IMR-90 (cell line): ENCODE results near the gene OTOA. TPM values are rescaled to one million over a fixed set of nuclear protein-coding genes. Genes with fewer than 3 reads are reported as not detected.
A peak's percentile ranks its signal among the peaks of the same experiment; 100 is the strongest.

Source experiments
- ATAC-seq: fragments of 200-7000 bp; cut with Tn5 transposase; 2 replicates; pipeline ENCODE4 v1.9.1; 2020; ENCODE audit warnings: low read depth, mild to moderate bottlenecking, moderate library complexity
- BruUV-seq: library from RNA; stranded (reverse); fragments of 400-500 nt; replicated peaks from 2 replicates; lab custom pipeline; 2021; lab: Mats Ljungman, UMichigan
- CTCF ChIA-PET: fragments of 300-600 bp; formaldehyde crosslinking; extraction: SDS; loops from one replicate; lab custom pipeline; 2021; ENCODE audit warnings: antibody characterized with exemption; lab: Yijun Ruan, JAX
- POLR2A ChIA-PET: fragments of 300-600 bp; sonication (Branson Sonifier 250); formaldehyde crosslinking; loops from one replicate; lab custom pipeline; 2022; ENCODE audit warnings: antibody characterized with exemption; ENCODE audit not compliant: unreplicated experiment; lab: Charles Lee
- DNase-seq: peaks from one replicate; pipeline ENCODE4 v3.0.0; 2013
- H2AFZ ChIP-seq: replicated peaks from 2 replicates; pipeline ENCODE3; 2013; ENCODE audit warnings: low read length, mild to moderate bottlenecking; ENCODE audit not compliant: poor library complexity
- H2AK5ac ChIP-seq: 2 replicates; pipeline ENCODE4 v1.6.1; 2013; ENCODE audit warnings: low read depth, low read length, inconsistent platforms
- H2AK9ac ChIP-seq: replicated peaks from 2 replicates; pipeline ENCODE3; 2013; ENCODE audit warnings: mild to moderate bottlenecking, low read depth, low read length, moderate library complexity; ENCODE audit not compliant: poor library complexity
- H2BK120ac ChIP-seq: 2 replicates; pipeline ENCODE4 v1.6.1; 2013; ENCODE audit warnings: low read depth, low read length, inconsistent platforms
- H2BK15ac ChIP-seq: 3 replicates; pipeline ENCODE4 v1.6.1; 2013; ENCODE audit warnings: low read depth, low read length, inconsistent platforms
- H2BK20ac ChIP-seq: 2 replicates; pipeline ENCODE4 v1.6.1; 2013; ENCODE audit warnings: low read depth, mild to moderate bottlenecking, inconsistent platforms, low read length, moderate library complexity
- H2BK5ac ChIP-seq: 2 replicates; pipeline ENCODE4 v1.6.1; 2013; ENCODE audit warnings: mild to moderate bottlenecking, low read depth, low read length, inconsistent platforms; ENCODE audit not compliant: poor library complexity, severe bottlenecking
- H3K14ac ChIP-seq: replicated peaks from 2 replicates; pipeline ENCODE4 v1.6.1; 2013; ENCODE audit warnings: low read depth, low read length, inconsistent platforms
- H3K18ac ChIP-seq: 2 replicates; pipeline ENCODE4 v1.6.1; 2013; ENCODE audit warnings: low read depth, low read length, control low read depth
- H3K23ac ChIP-seq: 2 replicates; pipeline ENCODE4 v1.6.1; 2013; ENCODE audit warnings: low read depth, low read length, inconsistent platforms
- H3K27ac ChIP-seq: 2 replicates; pipeline ENCODE4 v1.5.1; 2013; ENCODE audit warnings: mild to moderate bottlenecking, control low read depth, low read length; ENCODE audit not compliant: insufficient read depth
- H3K27me3 ChIP-seq: 2 replicates; pipeline ENCODE4 v1.6.1; 2013; ENCODE audit warnings: low read length; ENCODE audit not compliant: control insufficient read depth, insufficient read depth
- H3K36me3 ChIP-seq: 2 replicates; pipeline ENCODE4 v1.6.1; 2013; ENCODE audit warnings: low read length, mixed read lengths; ENCODE audit not compliant: control insufficient read depth, insufficient read depth
- H3K4ac ChIP-seq: 2 replicates; pipeline ENCODE4 v1.6.1; 2013; ENCODE audit warnings: low read depth, low read length, inconsistent platforms
- H3K4me1 ChIP-seq: 2 replicates; pipeline ENCODE4 v1.6.1; 2013; ENCODE audit warnings: low read length, mixed read lengths; ENCODE audit not compliant: control insufficient read depth, insufficient read depth
- H3K4me2 ChIP-seq: 2 replicates; pipeline ENCODE4 v1.6.1; 2013; ENCODE audit warnings: low read depth, mild to moderate bottlenecking, control low read depth, low read length, moderate library complexity
- H3K4me3 ChIP-seq: 2 replicates; pipeline ENCODE4 v1.5.1; 2013; ENCODE audit warnings: low read depth, mild to moderate bottlenecking, control low read depth, low read length, moderate library complexity; ENCODE audit not compliant: insufficient read depth
- H3K56ac ChIP-seq: 2 replicates; pipeline ENCODE4 v1.6.1; 2013; ENCODE audit warnings: low read length, inconsistent platforms; ENCODE audit not compliant: insufficient read depth; ENCODE audit errors: extremely low read depth
- H3K79me1 ChIP-seq, 2 experiments: 2 replicates each; pipeline ENCODE4 v1.6.1; 2013; ENCODE audit warnings: low read length in 2 of 2, inconsistent platforms in 1 of 2, low read depth in 1 of 2
- H3K9ac ChIP-seq: 2 replicates; pipeline ENCODE4 v1.6.1; 2013; ENCODE audit warnings: low read depth, low read length, control low read depth
- H3K9me1 ChIP-seq: 2 replicates; pipeline ENCODE4 v1.6.1; 2013; ENCODE audit warnings: low read length, inconsistent platforms; ENCODE audit not compliant: insufficient read depth
- H3K9me3 ChIP-seq: 2 replicates; pipeline ENCODE4 v1.6.1; 2013; ENCODE audit warnings: low read length; ENCODE audit not compliant: control insufficient read depth, insufficient read depth
- H4K20me1 ChIP-seq: 2 replicates; pipeline ENCODE4 v1.6.1; 2013; ENCODE audit warnings: low read length, inconsistent platforms; ENCODE audit not compliant: insufficient read depth
- H4K5ac ChIP-seq: 2 replicates; pipeline ENCODE4 v1.6.1; 2013; ENCODE audit warnings: mild to moderate bottlenecking, low read depth, low read length, control low read depth
- H4K8ac ChIP-seq, 2 experiments: 2 replicates each; pipeline ENCODE4 v1.6.1; 2013; ENCODE audit warnings: low read depth in 2 of 2, low read length in 2 of 2, control low read depth in 1 of 2, inconsistent platforms in 1 of 2
- H4K91ac ChIP-seq: 2 replicates; pipeline ENCODE4 v1.6.1; 2013; ENCODE audit warnings: low read depth, low read length, inconsistent platforms; ENCODE audit not compliant: insufficient read depth
- BHLHE40 ChIP-seq: fragments of 150-350 bp; IDR thresholded peaks from 2 replicates; pipeline ENCODE4 v1.6.1; 2016; ENCODE audit warnings: mild to moderate bottlenecking, low read depth, low read length
- MAZ ChIP-seq: IDR thresholded peaks from 2 replicates; pipeline ENCODE4 v1.6.1; 2012; ENCODE audit warnings: low read depth, mild to moderate bottlenecking, low read length, improper control_type of control experiment, moderate library complexity, borderline replicate concordance
- RAD21 ChIP-seq: IDR thresholded peaks from 2 replicates; pipeline ENCODE4 v1.6.1; 2012; ENCODE audit warnings: low read length, improper control_type of control experiment
- SMC3 ChIP-seq: fragments of 150-350 bp; IDR thresholded peaks from 2 replicates; pipeline ENCODE4 v1.6.1; 2016; ENCODE audit warnings: low read depth, mild to moderate bottlenecking, antibody characterized with exemption, low read length, moderate library complexity
- WGBS, 2 experiments: methylation state at CpG; one replicate each; pipeline versions ENCODE4 v1.1.5 to v1.1.7; 2013; ENCODE audit warnings: missing lambda C conversion rate in 2 of 2; ENCODE audit not compliant: insufficient read length in 1 of 2; ENCODE audit errors: extremely low coverage in 2 of 2; 5-methylcytosine and 5-hydroxymethylcytosine counted together
- dilution Hi-C: fragments of 300-500 bp; cut with HindIII; formaldehyde crosslinking; loops from one replicate; pipeline ENCODE4 v1.14.3; 2018; ENCODE audit warnings: low sequenced_read_pairs; ENCODE audit not compliant: unreplicated experiment
- in situ Hi-C: fragments of 300-500 bp; cut with MboI; formaldehyde crosslinking; loops from 3 replicates; pipeline ENCODE4 v1.14.3; 2019; ENCODE audit warnings: low sequenced_read_pairs, inconsistent platforms, mixed read lengths
- intact Hi-C: fragments of 100-400 bp; cut with micrococcal nuclease; formaldehyde crosslinking; loops from 2 replicates; pipeline ENCODE4 v1.10.0; 2022
- polyA plus RNA-seq, 3 experiments: library from polyadenylated mRNA; depleted of rRNA; stranded (reverse); fragments of >200 nt; gene quantifications; 2 replicates each; pipeline ENCODE4 v1.2.3, GENCODE V29; 2012; ENCODE audit warnings: low replicate concordance in 1 of 3
- total RNA-seq: library from RNA; depleted of rRNA; stranded (reverse); fragments of >200 nt; gene quantifications from 2 replicates; pipeline ENCODE4 v1.2.3, GENCODE V29; 2012
- TF ChIP-seq, protein P1 (sequence below): conservative IDR thresholded peaks from 2 replicates; pipeline ENCODE4 v1.5.1; 2012; ENCODE audit warnings: mild to moderate bottlenecking, low read depth, low read length, improper control_type of control experiment

Gene OTOA
- total and polyA plus RNA-seq, 2 of the 4 experiments (the other 2 are of a cell fraction) = 0.02 TPM; not detected in 1

DNA sequence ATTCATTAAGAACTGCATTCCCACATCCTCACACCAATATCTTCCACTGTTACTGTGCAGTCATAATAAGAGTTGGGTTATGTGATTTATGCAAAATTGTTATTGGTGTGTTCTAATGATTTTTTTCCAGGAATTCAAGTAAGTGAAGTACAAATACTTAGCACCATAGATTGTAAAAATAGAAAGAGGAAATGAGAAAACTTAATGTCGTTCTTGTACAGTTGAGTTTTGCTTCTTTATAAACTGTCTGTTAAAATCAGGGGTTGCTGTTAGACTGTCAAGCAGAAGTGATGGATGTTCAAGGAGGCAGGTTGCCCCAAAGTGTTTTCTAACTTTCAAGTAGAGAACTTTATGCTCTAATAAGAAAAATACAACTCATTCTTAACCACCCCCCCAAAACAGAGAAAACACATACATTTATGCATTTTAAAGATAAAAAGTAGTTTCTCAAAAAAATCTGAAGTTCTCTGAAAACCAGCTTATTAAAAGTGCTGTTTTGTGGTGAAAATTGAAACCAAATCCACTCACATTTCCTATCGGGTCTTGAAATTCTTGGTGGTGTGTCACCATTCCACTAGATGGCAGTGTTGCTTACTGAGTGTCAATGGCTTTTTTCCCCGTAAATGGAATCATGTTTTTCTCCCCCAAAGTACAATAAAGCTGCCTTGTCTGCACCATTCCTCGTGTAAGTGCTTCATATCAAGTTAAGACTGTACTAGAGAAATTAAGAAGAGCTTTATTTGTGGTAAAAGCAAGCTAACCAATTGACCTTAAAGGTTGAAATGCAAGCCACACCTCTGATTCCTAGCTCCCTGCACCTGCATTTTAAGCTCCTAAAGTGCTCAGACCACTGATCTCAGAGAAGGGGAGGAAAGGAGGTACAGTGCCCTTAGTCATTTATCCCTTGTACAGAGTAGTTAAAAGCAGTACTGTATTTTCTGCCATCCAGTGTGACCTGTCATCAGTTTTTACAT lies 6.7 kb upstream of the OTOA start:
- TF ChIP-seq RAD21 (peak; percentile 71), BHLHE40 (no peak), SMC3 (peak; percentile 68), MAZ (no peak)
- TF ChIP-seq, protein P1, sequence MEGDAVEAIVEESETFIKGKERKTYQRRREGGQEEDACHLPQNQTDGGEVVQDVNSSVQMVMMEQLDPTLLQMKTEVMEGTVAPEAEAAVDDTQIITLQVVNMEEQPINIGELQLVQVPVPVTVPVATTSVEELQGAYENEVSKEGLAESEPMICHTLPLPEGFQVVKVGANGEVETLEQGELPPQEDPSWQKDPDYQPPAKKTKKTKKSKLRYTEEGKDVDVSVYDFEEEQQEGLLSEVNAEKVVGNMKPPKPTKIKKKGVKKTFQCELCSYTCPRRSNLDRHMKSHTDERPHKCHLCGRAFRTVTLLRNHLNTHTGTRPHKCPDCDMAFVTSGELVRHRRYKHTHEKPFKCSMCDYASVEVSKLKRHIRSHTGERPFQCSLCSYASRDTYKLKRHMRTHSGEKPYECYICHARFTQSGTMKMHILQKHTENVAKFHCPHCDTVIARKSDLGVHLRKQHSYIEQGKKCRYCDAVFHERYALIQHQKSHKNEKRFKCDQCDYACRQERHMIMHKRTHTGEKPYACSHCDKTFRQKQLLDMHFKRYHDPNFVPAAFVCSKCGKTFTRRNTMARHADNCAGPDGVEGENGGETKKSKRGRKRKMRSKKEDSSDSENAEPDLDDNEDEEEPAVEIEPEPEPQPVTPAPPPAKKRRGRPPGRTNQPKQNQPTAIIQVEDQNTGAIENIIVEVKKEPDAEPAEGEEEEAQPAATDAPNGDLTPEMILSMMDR = peak; percentile 82
- Histone ChIP-seq H3K4ac (no peak overlapping the region), H2AFZ (no peak overlapping the region), H2BK5ac (no peak overlapping the region), H4K91ac (no peak overlapping the region), H2AK9ac (no peak overlapping the region), H4K5ac (no peak overlapping the region), H3K9me1 (no peaks in the 10 kb centered on the region), H2BK20ac (no peak overlapping the region), H3K23ac (no peak overlapping the region), H2AK5ac (no peak overlapping the region), H4K8ac (no peak overlapping the region), H4K20me1 (no peaks in the 10 kb centered on the region), H3K4me1 (no peaks in the 10 kb centered on the region; the same call in 1 of the 2 replicates), H3K14ac (no peak overlapping the region), H3K79me1 (peaks cover 3 to 6% of the 10 kb centered on the region in 2 experiments; a peak in 2 of 4 replicates), H3K36me3 (peaks cover 3% of the 10 kb centered on the region), H3K4me2 (no peak overlapping the region), H2BK120ac (no peak overlapping the region), H3K18ac (no peak overlapping the region), H2BK15ac (no peak overlapping the region), H3K27ac (no peak overlapping the region), H3K9ac (no peak overlapping the region), H3K9me3 (no peaks in the 10 kb centered on the region), H3K56ac (no peak overlapping the region), H3K4me3 (no peak overlapping the region), H3K27me3 (no peaks in the 10 kb centered on the region)
- POLR2A ChIA-PET = no interaction called here
- in situ Hi-C loops = loop anchor here (10.0 kb wide), 1 partner anchor 62 kb away; the partner anchor contains the start of gene METTL9
- dilution Hi-C loops = no loop called here
- DNase-seq (peak; percentile 67), ATAC-seq (peak; percentile 68)
- intact Hi-C loops = loop anchor here (5.0 kb wide), 2 partner anchors 50 to 530 kb away; no protein-coding TSS in a partner anchor
- no CpG with 5 or more reads among the region's 4 CpGs for WGBS, 2 experiments
- BruUV-seq = no TSS peak
- CTCF ChIA-PET = interaction anchor here (0.5 to 1.6 kb wide), 17 partner anchors 9 to 1257 kb away, joined by 3 to 19 read pairs (median 4); no protein-coding TSS in a partner anchor
